HEK293 (cell line): Measurements from ENCODE around the gene KRTAP10-6.
A peak's percentile ranks its signal among the peaks of the same experiment; 100 is the strongest.

Source experiments
- CTCF ChIA-PET: fragments of 350-600 bp; formaldehyde crosslinking; extraction: SDS; loops from one replicate; lab custom pipeline; 2021; ENCODE audit warnings: antibody characterized with exemption; lab: Yijun Ruan, JAX
- POLR2A ChIA-PET: fragments of 300-600 bp; formaldehyde crosslinking; extraction: SDS; loops from one replicate; lab custom pipeline; 2020; ENCODE audit warnings: antibody characterized with exemption, inconsistent platforms; lab: Yijun Ruan, JAX
- H3K27ac ChIP-seq: fragments of 200-500 bp; sonication (Bioruptor generic); 2 replicates; pipeline ENCODE4 v1.5.1; 2014; ENCODE audit warnings: low read depth, low read length, control low read depth, inconsistent platforms; ENCODE audit errors: extremely low read depth
- H3K36me3 ChIP-seq, 2 experiments: fragments of 200-500 bp in 1 of 2; sonication (Bioruptor generic) in 1 of 2; 1 replicate in 1 of 2; 2 replicates in 1 of 2; pipeline ENCODE4 v1.5.1; 2014 to 2017; ENCODE audit warnings: inconsistent platforms in 2 of 2, low read length in 2 of 2; ENCODE audit not compliant: control insufficient read depth in 2 of 2, insufficient read depth in 1 of 2
- H3K4me1 ChIP-seq: fragments of 200-500 bp; sonication (Bioruptor generic); 2 replicates; pipeline ENCODE4 v1.5.1; 2014; ENCODE audit warnings: mild to moderate bottlenecking, low read length, inconsistent platforms; ENCODE audit not compliant: control insufficient read depth, insufficient read depth
- H3K4me3 ChIP-seq: 2 replicates; pipeline ENCODE4 v1.5.1; 2011; ENCODE audit warnings: low read depth, mild to moderate bottlenecking, control low read depth, low read length, moderate library complexity
- H3K9me3 ChIP-seq: fragments of 200-500 bp; sonication (Bioruptor generic); 2 replicates; pipeline ENCODE4 v1.5.1; 2014; ENCODE audit warnings: low read depth, low read length, inconsistent platforms; ENCODE audit not compliant: control insufficient read depth, insufficient read depth
- PRDM1 ChIP-seq: fragments of 450-650 bp; formaldehyde crosslinking; IDR thresholded peaks from 2 replicates; pipeline ENCODE4; 2016; ENCODE audit warnings: missing biosample characterization, missing genetic modification characterization
- RBAK ChIP-seq: fragments of 450-650 bp; formaldehyde crosslinking; IDR thresholded peaks from 2 replicates; pipeline ENCODE4 v1.5.1; 2016; ENCODE audit warnings: missing biosample characterization, missing genetic modification characterization
- SETDB1 ChIP-seq: IDR thresholded peaks from one replicate; pipeline ENCODE4 v1.6.1; 2017; ENCODE audit warnings: mild to moderate bottlenecking, low read length, moderate library complexity, mixed read lengths; ENCODE audit not compliant: insufficient read length
- TRIM28 ChIP-seq: IDR thresholded peaks from 2 replicates; pipeline ENCODE4 v1.6.1; 2011; ENCODE audit warnings: low read length, control low read depth, borderline replicate concordance
- ZBTB7A ChIP-seq: fragments of 450-650 bp; formaldehyde crosslinking; IDR thresholded peaks from 2 replicates; pipeline ENCODE4 v1.5.1; 2016; ENCODE audit warnings: low read depth, missing biosample characterization, missing genetic modification characterization
- ZEB2 ChIP-seq: fragments of 450-650 bp; formaldehyde crosslinking; IDR thresholded peaks from 2 replicates; pipeline ENCODE4 v1.5.1; 2016; ENCODE audit warnings: missing biosample characterization, missing genetic modification characterization
- ZNF10 ChIP-seq: fragments of 450-650 bp; formaldehyde crosslinking; IDR thresholded peaks from 2 replicates; pipeline ENCODE4 v1.5.1; 2017; ENCODE audit warnings: missing biosample characterization, missing genetic modification characterization
- ZNF169 ChIP-seq: fragments of 450-650 bp; formaldehyde crosslinking; IDR thresholded peaks from 2 replicates; pipeline ENCODE4 v1.5.1; 2016; ENCODE audit warnings: missing biosample characterization, missing genetic modification characterization
- ZNF174 ChIP-seq: fragments of 450-650 bp; formaldehyde crosslinking; IDR thresholded peaks from 2 replicates; pipeline ENCODE4 v1.5.0; 2017; ENCODE audit warnings: missing biosample characterization, mild to moderate bottlenecking, missing genetic modification characterization
- ZNF184 ChIP-seq: fragments of 450-650 bp; IDR thresholded peaks from 2 replicates; pipeline ENCODE4 v1.5.1; 2018; ENCODE audit warnings: missing biosample characterization, mild to moderate bottlenecking, missing genetic modification characterization
- ZNF24 ChIP-seq: fragments of 450-650 bp; formaldehyde crosslinking; IDR thresholded peaks from 2 replicates; pipeline ENCODE4 v1.5.1; 2016; ENCODE audit warnings: missing biosample characterization, missing genetic modification characterization
- ZNF274 ChIP-seq, 2 experiments: fragments of 200-500 bp in 1 of 2; fragments of 450-650 bp in 1 of 2; sonication (Bioruptor generic) in 1 of 2; formaldehyde crosslinking in 1 of 2; IDR thresholded peaks; 2 replicates each; pipeline versions ENCODE4 v1.5.1 to v1.6.1; 2014 to 2016; ENCODE audit warnings: borderline replicate concordance in 1 of 2, inconsistent platforms in 1 of 2, low read length in 1 of 2, missing biosample characterization in 1 of 2, missing genetic modification characterization in 1 of 2
- ZNF324 ChIP-seq: fragments of 450-650 bp; formaldehyde crosslinking; IDR thresholded peaks from 2 replicates; pipeline ENCODE4 v1.5.1; 2016; ENCODE audit warnings: missing biosample characterization, missing genetic modification characterization
- ZNF354C ChIP-seq: fragments of 450-650 bp; formaldehyde crosslinking; IDR thresholded peaks from 2 replicates; pipeline ENCODE4 v1.5.1; 2016; ENCODE audit warnings: missing biosample characterization, missing genetic modification characterization, low read depth, borderline replicate concordance
- ZNF423 ChIP-seq: fragments of 450-650 bp; formaldehyde crosslinking; IDR thresholded peaks from 2 replicates; pipeline ENCODE4 v1.5.1; 2016; ENCODE audit warnings: missing biosample characterization, missing genetic modification characterization
- ZNF549 ChIP-seq: fragments of 450-650 bp; IDR thresholded peaks from 2 replicates; pipeline ENCODE4 v1.5.1; 2018; ENCODE audit warnings: missing biosample characterization, missing genetic modification characterization, mild to moderate bottlenecking, inconsistent platforms, moderate library complexity
- ZNF571 ChIP-seq: fragments of 450-650 bp; formaldehyde crosslinking; IDR thresholded peaks from 2 replicates; pipeline ENCODE4 v1.5.0; 2017; ENCODE audit warnings: missing biosample characterization, missing genetic modification characterization
- ZNF600 ChIP-seq: fragments of 450-650 bp; formaldehyde crosslinking; IDR thresholded peaks from 2 replicates; pipeline ENCODE4 v1.5.1; 2016; ENCODE audit warnings: missing biosample characterization, missing genetic modification characterization
- ZNF776 ChIP-seq: fragments of 450-650 bp; formaldehyde crosslinking; IDR thresholded peaks from 2 replicates; pipeline ENCODE4 v1.5.0; 2017; ENCODE audit warnings: missing biosample characterization, missing genetic modification characterization, borderline replicate concordance
- ZNF830 ChIP-seq: fragments of 450-650 bp; IDR thresholded peaks from 2 replicates; pipeline ENCODE4 v1.5.0; 2018; ENCODE audit warnings: missing biosample characterization, missing genetic modification characterization, low read depth, mild to moderate bottlenecking, moderate library complexity
- TF ChIP-seq, protein P1 (sequence below): fragments of 450-650 bp; formaldehyde crosslinking; IDR thresholded peaks from 2 replicates; pipeline ENCODE4 v1.5.1; 2017; ENCODE audit warnings: missing biosample characterization, missing genetic modification characterization
- TF ChIP-seq, protein P2 (sequence below): IDR thresholded peaks from 2 replicates; pipeline ENCODE4 v1.6.1; 2011; ENCODE audit warnings: mild to moderate bottlenecking, low read depth, low read length, borderline replicate concordance
- TF ChIP-seq, protein P3 (sequence below): fragments of 450-650 bp; formaldehyde crosslinking; IDR thresholded peaks from 2 replicates; pipeline ENCODE4 v1.5.0; 2017; ENCODE audit warnings: missing biosample characterization, missing genetic modification characterization, borderline replicate concordance
- TF ChIP-seq, protein P4 (sequence below): fragments of 450-650 bp; formaldehyde crosslinking; IDR thresholded peaks from 2 replicates; pipeline ENCODE4 v1.5.1; 2016; ENCODE audit warnings: missing biosample characterization, missing genetic modification characterization

Gene KRTAP10-6

DNA sequence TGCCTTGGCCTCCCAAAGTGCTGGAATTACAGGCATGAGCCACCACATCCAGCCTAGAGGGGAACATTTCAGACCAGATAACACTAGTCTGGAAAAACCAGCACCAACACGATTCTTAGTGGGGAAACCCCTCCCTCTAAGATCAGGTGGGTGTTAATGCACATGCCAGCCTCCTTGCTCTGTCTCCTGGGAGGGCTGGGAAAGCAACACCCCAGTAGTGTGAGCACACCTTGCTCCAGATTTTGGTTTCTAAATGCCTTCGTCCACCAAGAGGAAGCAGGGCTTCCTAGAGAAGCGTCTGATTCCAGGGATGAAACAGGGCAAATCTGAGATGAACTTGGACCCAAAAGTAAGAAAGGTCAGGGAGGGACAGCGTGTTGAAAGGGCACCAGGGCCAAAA, 21.0 kb downstream of the KRTAP10-6 start:
- TF ChIP-seq ZNF830 (tag by site-specific recombination) (no peak), SETDB1 (peak; percentile 83), ZNF10 (no peak), TRIM28 (peak; percentile 53; the same call in 1 of the 2 replicates)
- Histone ChIP-seq H3K4me3 (no peak overlapping the region), H3K9me3 (no peaks in the 10 kb centered on the region), H3K36me3 (no peaks in the 10 kb centered on the region), H3K27ac (no peak overlapping the region), H3K4me1 (no peaks in the 10 kb centered on the region)
- CTCF ChIA-PET: no interaction called here
- POLR2A ChIA-PET: no interaction called here

DNA sequence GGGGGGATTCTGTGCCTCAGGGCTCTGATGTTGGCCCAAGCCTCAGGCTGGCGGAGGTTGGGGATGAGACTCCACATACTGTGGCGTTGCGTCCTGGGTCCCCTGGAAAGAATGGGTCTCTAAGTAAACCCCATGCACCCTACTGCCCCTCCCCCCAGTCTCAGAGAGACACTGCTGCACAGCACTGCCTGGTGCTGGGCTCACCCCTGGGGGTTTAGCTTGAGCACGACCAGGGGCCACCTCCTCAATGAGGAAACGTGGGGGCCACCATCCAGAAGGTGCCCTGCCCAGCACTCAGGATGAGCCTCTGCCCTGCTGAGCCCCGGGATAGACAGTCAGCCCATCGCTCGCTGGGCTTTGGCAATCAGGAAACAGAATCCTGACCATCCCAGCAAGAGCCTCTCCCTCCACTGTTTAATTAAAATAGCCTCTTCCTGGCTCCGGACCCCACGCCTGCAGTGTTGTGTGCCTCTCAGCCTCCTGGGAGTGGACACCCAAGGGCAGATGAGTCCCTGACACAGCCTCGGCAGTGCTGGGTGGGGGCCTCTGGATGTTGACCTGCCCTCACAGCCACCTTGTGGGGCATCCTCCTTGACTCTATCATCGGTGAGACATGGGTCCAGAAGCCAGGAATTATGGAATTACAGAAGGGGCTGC, 22.3 kb downstream of the KRTAP10-6 start:
- H3K4me3 ChIP-seq: no peak overlapping the region
- POLR2A ChIA-PET: no interaction called here
- no peaks in the 10 kb centered on the region for H3K9me3 ChIP-seq
- no peak overlapping the region for H3K27ac ChIP-seq
- TF ChIP-seq ZNF274 (IDR thresholded peaks at IDR 0.05; ENCODE audit: low read length) (no peak), ZNF274 (tag by site-specific recombination; IDR thresholded peaks at IDR 0.05; ENCODE audit: borderline replicate concordance) (no peak), RBAK (no peak), ZNF571 (tag by site-specific recombination) (no peak), ZEB2 (no peak), ZNF423 (tag by site-specific recombination) (no peak), ZNF24 (tag by site-specific recombination) (no peak), ZNF174 (no peak), ZNF169 (tag by site-specific recombination) (no peak)
- TF ChIP-seq, protein P1, sequence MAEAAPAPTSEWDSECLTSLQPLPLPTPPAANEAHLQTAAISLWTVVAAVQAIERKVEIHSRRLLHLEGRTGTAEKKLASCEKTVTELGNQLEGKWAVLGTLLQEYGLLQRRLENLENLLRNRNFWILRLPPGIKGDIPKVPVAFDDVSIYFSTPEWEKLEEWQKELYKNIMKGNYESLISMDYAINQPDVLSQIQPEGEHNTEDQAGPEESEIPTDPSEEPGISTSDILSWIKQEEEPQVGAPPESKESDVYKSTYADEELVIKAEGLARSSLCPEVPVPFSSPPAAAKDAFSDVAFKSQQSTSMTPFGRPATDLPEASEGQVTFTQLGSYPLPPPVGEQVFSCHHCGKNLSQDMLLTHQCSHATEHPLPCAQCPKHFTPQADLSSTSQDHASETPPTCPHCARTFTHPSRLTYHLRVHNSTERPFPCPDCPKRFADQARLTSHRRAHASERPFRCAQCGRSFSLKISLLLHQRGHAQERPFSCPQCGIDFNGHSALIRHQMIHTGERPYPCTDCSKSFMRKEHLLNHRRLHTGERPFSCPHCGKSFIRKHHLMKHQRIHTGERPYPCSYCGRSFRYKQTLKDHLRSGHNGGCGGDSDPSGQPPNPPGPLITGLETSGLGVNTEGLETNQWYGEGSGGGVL (tag by site-specific recombination): no peak
- TF ChIP-seq, protein P2, sequence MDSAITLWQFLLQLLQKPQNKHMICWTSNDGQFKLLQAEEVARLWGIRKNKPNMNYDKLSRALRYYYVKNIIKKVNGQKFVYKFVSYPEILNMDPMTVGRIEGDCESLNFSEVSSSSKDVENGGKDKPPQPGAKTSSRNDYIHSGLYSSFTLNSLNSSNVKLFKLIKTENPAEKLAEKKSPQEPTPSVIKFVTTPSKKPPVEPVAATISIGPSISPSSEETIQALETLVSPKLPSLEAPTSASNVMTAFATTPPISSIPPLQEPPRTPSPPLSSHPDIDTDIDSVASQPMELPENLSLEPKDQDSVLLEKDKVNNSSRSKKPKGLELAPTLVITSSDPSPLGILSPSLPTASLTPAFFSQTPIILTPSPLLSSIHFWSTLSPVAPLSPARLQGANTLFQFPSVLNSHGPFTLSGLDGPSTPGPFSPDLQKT: no peak
- TF ChIP-seq, all 188 proteins: peak for 0
- no peaks in the 10 kb centered on the region for H3K36me3 ChIP-seq
- no peaks in the 10 kb centered on the region for H3K4me1 ChIP-seq
- CTCF ChIA-PET: no interaction called here

DNA sequence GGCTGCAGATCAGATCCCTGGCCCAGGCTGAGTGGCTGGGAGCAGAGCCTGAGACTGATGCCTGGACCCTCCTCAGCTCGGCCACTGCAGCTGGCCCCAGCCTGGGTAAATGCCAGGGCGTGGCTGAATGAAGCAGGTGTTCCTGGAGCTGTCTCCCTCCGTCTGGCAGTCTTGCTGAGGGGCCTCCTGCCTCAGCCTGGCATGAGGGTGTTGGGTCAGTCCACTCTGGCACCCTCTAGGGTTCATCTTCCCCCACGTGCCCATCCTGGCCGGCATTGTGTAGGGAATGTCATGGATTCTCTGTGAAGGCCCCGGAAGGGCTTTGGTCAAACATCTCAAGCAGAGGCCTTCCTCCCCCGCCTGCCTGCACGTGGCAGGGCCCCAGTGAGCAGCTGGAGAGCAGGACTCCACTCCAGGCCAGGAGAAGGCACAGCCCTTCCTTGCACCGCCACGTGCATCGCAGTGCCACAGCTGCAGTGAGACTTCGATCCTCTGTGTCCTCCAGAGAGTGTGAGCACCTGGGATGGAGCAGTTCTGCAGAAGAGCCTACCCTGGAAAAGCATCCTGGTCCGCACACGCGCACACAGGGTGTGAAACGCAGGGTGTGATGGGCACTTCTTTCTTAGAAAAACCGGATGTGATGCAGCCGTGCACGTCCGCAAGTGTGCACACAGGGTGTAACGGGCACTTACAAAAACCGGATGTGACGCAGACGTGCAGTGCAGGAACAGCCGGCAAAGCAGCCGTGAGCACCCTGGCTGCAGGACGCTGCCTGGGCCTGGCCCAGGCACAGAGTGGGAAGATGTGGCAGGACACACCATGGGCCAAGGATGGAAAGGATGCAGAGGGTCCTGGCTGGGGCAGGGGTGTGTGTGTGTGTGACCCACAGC, 23.4 kb downstream of the KRTAP10-6 start:
- ChIA-PET CTCF (interaction anchor here (0.6 kb wide), 1 partner anchor 59 kb away, joined by 4 read pairs; no protein-coding TSS in a partner anchor), POLR2A (no interaction called here)
- Histone ChIP-seq H3K4me3 (no peak overlapping the region), H3K9me3 (no peaks in the 10 kb centered on the region), H3K27ac (no peak overlapping the region), H3K36me3 (no peaks in the 10 kb centered on the region), H3K4me1 (no peaks in the 10 kb centered on the region)
- no peak for TF ChIP-seq ZNF354C (tag by site-specific recombination)
- no peak for TF ChIP-seq ZNF830 (tag by site-specific recombination)
- TF ChIP-seq PRDM1 (tag by site-specific recombination): no peak
- TF ChIP-seq, protein P3, sequence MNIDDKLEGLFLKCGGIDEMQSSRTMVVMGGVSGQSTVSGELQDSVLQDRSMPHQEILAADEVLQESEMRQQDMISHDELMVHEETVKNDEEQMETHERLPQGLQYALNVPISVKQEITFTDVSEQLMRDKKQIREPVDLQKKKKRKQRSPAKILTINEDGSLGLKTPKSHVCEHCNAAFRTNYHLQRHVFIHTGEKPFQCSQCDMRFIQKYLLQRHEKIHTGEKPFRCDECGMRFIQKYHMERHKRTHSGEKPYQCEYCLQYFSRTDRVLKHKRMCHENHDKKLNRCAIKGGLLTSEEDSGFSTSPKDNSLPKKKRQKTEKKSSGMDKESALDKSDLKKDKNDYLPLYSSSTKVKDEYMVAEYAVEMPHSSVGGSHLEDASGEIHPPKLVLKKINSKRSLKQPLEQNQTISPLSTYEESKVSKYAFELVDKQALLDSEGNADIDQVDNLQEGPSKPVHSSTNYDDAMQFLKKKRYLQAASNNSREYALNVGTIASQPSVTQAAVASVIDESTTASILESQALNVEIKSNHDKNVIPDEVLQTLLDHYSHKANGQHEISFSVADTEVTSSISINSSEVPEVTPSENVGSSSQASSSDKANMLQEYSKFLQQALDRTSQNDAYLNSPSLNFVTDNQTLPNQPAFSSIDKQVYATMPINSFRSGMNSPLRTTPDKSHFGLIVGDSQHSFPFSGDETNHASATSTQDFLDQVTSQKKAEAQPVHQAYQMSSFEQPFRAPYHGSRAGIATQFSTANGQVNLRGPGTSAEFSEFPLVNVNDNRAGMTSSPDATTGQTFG (tag by site-specific recombination): no peak
- TF ChIP-seq, protein P4, sequence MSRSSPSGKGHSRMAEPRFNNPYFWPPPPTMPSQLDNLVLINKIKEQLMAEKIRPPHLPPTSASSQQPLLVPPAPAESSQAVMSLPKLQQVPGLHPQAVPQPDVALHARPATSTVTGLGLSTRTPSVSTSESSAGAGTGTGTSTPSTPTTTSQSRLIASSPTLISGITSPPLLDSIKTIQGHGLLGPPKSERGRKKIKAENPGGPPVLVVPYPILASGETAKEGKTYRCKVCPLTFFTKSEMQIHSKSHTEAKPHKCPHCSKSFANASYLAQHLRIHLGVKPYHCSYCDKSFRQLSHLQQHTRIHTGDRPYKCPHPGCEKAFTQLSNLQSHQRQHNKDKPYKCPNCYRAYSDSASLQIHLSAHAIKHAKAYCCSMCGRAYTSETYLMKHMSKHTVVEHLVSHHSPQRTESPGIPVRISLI (tag by site-specific recombination): no peak
- TF ChIP-seq ZNF324: no peak
- no peak for TF ChIP-seq ZBTB7A
- TF ChIP-seq ZNF776 (tag by site-specific recombination): no peak
- TF ChIP-seq ZNF600 (tag by site-specific recombination): no peak
- no peak for TF ChIP-seq ZNF184
- no peak for TF ChIP-seq ZNF549 (tag by site-specific recombination)
